Osteocyte (in vitro differentiated cells): ENCODE measurements around the gene FAH. TPM values are rescaled to one million over a fixed set of nuclear protein-coding genes. Genes with fewer than 3 reads are reported as not detected.

Source experiments
- DNase-seq: peaks from one replicate; pipeline ENCODE4 v3.0.0; 2021; ENCODE audit warnings: mixed read lengths; ENCODE audit not compliant: unreplicated experiment; ENCODE audit errors: extremely low spot score
- H3K27ac Mint-ChIP-seq: one replicate; pipeline ENCODE4 v1.8.0; 2021; ENCODE audit warnings: mild to moderate bottlenecking, mixed read lengths; ENCODE audit not compliant: unreplicated experiment
- H3K27me3 Mint-ChIP-seq: one replicate; pipeline ENCODE4 v1.8.0; 2021; ENCODE audit warnings: mixed read lengths; ENCODE audit not compliant: unreplicated experiment
- H3K36me3 Mint-ChIP-seq: one replicate; pipeline ENCODE4 v1.8.0; 2021; ENCODE audit warnings: mixed read lengths; ENCODE audit not compliant: unreplicated experiment
- H3K4me1 Mint-ChIP-seq: one replicate; pipeline ENCODE4 v1.8.0; 2021; ENCODE audit warnings: mixed read lengths; ENCODE audit not compliant: unreplicated experiment
- H3K4me3 Mint-ChIP-seq: one replicate; pipeline ENCODE4 v1.8.0; 2021; ENCODE audit warnings: mild to moderate bottlenecking, moderate library complexity, mixed read lengths; ENCODE audit not compliant: unreplicated experiment
- H3K9me3 Mint-ChIP-seq: one replicate; pipeline ENCODE4 v1.8.0; 2021; ENCODE audit warnings: mixed read lengths; ENCODE audit not compliant: unreplicated experiment
- total RNA-seq: library from RNA; stranded (reverse); gene quantifications from 2 replicates; pipeline ENCODE4 v1.2.1, GENCODE V29; 2021
- TF ChIP-seq, protein P1 (sequence below): fragments of 200-600 bp; sonication (generic); IDR thresholded peaks from 2 replicates; pipeline ENCODE4 v1.5.0; 2021; ENCODE audit warnings: antibody characterized with exemption, mild to moderate bottlenecking, moderate library complexity

Gene FAH
- total RNA-seq, 1 donor from 2014 or later, result 9.5 TPM

DNA sequence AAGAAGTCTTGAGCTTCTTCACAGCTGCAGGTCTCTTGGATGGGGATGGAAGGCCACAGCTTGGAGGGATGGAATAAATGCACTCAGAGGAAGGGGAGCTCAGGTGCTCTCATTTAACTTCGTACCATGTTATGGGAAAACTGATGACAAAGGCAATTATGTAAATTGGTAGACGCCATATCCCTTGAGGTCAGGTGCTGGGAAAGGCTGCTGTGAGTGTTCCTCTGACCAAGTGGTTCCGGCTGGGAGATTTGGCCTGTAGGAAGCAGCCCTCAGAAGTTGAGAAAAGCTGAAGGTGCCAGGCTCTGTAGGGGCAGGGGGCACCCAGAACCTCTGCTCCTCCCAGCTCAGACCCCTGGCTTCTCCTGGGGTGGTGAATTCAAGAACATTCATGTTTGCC is 47.1 kb downstream of the FAH start:
- Mint-ChIP-seq H3K36me3 (no peaks in the 10 kb centered on the region), H3K4me1 (no peaks in the 10 kb centered on the region), H3K9me3 (no peaks in the 10 kb centered on the region), H3K4me3 (no peak overlapping the region), H3K27me3 (peaks cover 55% of the 10 kb centered on the region), H3K27ac (no peak overlapping the region)
- TF ChIP-seq, protein P1, sequence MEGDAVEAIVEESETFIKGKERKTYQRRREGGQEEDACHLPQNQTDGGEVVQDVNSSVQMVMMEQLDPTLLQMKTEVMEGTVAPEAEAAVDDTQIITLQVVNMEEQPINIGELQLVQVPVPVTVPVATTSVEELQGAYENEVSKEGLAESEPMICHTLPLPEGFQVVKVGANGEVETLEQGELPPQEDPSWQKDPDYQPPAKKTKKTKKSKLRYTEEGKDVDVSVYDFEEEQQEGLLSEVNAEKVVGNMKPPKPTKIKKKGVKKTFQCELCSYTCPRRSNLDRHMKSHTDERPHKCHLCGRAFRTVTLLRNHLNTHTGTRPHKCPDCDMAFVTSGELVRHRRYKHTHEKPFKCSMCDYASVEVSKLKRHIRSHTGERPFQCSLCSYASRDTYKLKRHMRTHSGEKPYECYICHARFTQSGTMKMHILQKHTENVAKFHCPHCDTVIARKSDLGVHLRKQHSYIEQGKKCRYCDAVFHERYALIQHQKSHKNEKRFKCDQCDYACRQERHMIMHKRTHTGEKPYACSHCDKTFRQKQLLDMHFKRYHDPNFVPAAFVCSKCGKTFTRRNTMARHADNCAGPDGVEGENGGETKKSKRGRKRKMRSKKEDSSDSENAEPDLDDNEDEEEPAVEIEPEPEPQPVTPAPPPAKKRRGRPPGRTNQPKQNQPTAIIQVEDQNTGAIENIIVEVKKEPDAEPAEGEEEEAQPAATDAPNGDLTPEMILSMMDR, result no peak
- peak; percentile 73 for DNase-seq

DNA sequence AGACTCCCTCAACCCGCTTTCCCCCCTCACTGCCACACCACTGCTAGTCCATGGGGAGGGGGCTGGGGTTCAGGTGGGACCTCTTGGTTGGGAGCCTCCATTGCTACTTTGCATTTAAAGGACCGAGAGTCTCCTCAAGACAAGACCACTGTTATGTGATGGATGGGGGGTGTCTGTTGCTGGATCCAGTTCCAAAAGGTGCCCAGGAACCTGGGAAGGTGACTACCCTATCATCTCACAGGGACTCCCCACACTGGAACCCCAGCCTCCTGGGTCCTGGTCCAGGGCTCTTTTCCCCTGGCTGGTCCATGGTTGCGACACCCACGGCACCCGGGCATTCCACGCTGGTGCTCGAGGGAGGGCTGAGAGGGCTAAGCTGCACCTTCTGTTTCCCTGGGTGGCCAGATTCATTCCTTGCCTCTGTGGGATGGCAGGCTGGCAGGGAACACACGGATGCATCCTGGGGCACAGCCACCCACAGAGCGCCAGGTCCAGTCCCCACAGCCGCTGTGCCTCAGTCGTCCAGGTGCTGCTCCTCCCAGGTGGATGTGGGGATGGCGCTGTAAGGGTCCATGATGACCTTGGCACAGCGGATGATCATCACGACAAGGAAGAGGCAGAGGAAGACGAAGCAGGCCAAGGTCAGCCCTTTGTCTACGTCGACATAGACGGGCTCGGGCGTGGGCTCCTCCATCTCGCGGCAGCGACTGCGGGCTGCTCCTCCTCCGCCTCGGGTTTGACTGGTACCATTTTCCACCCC is 48.6 kb downstream of the FAH start:
- Mint-ChIP-seq H3K27me3 (peaks cover 66% of the 10 kb centered on the region), H3K4me1 (no peaks in the 10 kb centered on the region), H3K27ac (no peak overlapping the region), H3K4me3 (no peak overlapping the region), H3K36me3 (no peaks in the 10 kb centered on the region), H3K9me3 (no peaks in the 10 kb centered on the region)
- TF ChIP-seq, protein P1, result no peak
- DNase-seq, result peak; percentile 48

DNA sequence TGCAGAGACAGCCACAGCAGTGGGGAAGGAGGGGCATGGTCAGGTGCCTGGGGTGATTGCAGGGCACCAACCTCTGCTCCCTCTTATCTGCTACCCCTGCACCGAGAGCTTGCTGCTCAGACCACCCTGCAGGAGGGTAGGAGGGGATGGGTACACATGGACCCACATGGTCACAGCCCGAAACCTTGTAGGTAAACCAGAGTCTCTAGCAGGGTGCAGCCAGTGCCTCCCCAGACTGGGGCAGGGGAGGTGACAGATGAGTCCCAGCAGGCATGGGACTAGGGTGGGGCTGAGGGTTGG is 49.2 kb downstream of the FAH start:
- H3K9me3 Mint-ChIP-seq, result no peaks in the 10 kb centered on the region
- no peaks in the 10 kb centered on the region for H3K4me1 Mint-ChIP-seq
- TF ChIP-seq, protein P1, result no peak
- no peak overlapping the region for H3K27ac Mint-ChIP-seq
- peak; percentile 83 for DNase-seq
- H3K27me3 Mint-ChIP-seq, result peaks cover 67% of the 10 kb centered on the region
- H3K4me3 Mint-ChIP-seq, result no peak overlapping the region
- H3K36me3 Mint-ChIP-seq, result no peaks in the 10 kb centered on the region

DNA sequence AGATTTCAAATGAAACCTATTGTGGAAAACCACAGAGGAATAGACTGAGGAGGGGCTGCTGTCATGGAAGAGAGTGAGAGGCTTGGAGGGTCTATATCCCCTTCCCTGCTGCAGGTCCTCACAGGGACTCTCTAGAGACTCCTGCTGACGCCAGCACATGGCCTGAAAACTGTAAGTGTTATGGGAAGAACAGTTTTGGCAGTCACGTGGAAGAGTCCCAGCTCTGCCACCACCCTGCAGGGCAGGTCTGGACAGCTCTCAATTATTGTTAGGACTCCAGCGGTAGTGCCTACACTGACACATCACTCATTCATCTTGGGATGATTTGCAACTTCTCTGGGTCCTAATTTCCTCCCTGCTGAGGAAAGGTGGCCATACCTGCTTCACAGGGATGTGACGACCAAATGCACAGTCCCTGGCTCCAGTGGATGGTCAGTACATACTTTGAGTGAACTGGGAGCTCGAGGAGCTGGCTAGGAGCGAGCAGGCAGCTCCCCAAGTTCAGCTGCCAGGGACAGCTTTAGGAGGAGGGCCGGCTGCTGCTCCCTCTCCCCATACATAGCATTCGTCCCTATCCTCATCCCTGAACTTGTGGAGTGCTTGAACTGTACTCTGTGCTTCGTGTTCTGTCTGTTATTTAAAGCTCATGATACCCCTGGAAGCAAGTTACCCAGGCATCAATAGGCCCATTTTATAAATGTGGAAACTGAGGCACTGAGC is 50.0 kb downstream of the FAH start:
- no peaks in the 10 kb centered on the region for H3K4me1 Mint-ChIP-seq
- no peaks in the 10 kb centered on the region for H3K36me3 Mint-ChIP-seq
- peak; percentile 54 for DNase-seq
- no peak overlapping the region for H3K4me3 Mint-ChIP-seq
- TF ChIP-seq, protein P1, result no peak
- H3K9me3 Mint-ChIP-seq, result no peaks in the 10 kb centered on the region
- H3K27ac Mint-ChIP-seq, result no peak overlapping the region
- peaks cover 69% of the 10 kb centered on the region for H3K27me3 Mint-ChIP-seq

DNA sequence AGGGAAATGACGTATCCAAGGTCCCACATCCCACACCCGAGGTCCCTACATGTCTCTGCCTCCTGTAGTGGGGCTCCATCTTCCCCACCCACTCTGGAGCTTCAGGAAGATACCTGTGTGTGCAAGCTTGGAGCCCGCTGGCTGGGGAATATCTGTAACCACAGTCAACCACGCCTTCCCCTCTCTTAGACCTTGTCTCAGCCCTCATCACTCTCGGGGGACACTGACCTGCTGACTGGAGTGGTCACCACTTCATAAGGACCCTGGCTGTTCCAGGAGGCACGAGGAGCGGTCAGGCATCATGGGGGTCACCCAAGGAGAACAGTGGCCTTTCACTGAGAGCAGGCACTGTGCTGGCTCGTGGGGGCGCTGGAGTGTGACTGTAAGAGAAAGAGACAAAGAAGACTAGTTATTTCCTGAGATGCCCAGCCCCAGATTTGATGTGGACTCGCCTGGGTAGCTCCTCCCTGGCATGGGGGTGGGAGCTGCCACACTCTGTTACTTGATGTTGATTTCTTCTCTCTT is 50.6 kb downstream of the FAH start:
- no peak overlapping the region for H3K4me3 Mint-ChIP-seq
- TF ChIP-seq, protein P1, result no peak
- H3K4me1 Mint-ChIP-seq, result no peaks in the 10 kb centered on the region
- peaks cover 68% of the 10 kb centered on the region for H3K27me3 Mint-ChIP-seq
- no peak overlapping the region for H3K27ac Mint-ChIP-seq
- H3K36me3 Mint-ChIP-seq, result no peaks in the 10 kb centered on the region
- no peaks in the 10 kb centered on the region for H3K9me3 Mint-ChIP-seq
- peak; percentile 84 for DNase-seq
